Activated CD4-positive, alpha-beta T cell treated with anti-CD3 and anti-CD28 coated beads for 4 hours (primary cell): Measurements from ENCODE around the gene IQSEC1.

Experiments used
- DNase-seq, 2 donors: peaks; one replicate each; pipeline ENCODE4 v3.0.0-alpha.2; 2020

Gene IQSEC1

DNA sequence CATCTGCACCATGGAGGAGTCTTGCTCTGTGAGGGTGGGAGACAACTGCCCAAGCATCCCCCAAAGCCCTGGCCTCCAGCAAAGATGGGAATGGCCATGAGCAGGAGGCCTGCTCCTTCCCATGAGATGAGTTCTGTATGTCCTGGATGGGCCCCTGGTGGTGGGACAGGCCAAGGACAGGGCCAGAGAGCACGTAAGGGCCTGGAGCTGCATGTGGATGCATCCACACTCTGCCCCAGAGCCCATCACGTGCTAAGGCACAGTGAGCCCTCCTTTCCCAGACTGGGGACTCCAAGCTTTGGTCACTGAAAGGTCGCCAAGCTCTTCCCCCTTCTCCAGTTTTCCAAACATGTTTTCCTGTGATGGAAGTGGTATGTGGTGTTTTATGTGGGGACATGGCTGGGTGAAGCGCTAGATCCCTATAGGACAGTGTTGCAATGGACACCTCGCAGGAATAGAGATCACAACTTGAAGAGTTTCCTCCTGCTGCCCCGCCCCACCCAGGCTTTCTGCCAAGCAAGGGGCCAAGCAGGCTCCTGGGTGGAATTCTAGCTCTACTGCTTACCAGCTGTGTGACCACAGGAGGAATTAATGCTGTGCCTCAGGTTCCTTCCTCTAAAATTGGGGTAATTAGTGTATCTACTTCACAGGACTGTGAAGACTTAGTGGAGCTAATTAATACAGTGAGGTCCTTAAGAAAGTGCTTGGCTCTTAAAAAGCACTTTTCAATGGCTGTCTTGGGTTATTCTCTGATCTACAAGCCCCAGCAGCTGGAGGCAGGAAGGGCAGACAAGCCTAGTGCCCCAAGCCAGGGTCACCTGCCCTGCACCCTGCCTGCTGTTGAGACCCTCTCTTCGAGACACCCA lies 125.5 kb downstream of the IQSEC1 start:
- no peak for DNase-seq

DNA sequence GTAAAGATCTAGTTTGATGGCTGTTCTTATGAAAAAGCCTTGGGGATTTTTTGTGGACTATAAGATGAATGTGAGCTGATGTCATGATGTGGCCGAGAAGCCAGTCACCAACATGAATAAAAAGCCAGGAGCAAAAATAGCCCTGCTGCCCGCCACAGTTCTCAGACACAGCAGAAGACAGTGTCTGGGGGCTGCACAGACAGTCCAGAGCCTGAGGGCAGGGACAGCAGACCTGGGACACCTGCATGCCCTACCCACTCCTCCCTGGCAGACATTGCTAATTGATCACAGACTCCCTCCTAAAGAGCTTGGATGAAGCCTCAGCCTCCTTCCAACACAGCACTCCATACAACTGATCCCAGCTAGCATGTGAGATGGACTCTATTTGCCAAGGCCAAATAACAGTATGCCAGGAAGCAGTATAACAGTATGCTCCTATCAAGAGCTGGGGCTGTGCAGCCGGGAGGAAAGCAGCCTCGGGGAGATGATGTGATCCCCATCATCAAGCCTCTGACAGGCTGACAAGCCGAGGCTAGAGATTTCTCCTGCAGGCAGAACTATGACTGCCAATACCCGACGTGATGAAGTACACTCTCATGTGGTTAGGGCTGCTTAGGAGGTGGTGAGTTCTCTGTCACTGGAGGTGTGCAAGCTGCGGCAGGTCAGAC lies 126.4 kb downstream of the IQSEC1 start:
- no peak for DNase-seq

DNA sequence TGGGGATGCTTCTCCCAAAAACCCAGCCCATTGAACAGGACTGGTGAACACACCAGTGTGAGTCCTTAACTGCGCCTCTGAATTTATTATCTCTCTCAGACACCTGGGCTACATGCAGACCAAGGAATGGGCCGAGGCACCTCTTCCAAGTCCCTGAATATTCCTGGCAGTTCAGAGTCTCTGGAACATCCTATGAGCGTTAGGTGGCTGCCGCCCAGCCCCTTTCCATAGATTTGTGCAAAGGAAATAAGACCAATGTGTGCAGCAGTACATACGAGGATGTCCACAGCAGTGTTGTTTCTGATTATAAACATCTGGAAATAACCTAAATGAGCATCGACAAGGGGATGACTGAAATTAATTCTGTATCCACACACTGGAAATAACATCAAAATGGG lies 127.0 kb downstream of the IQSEC1 start:
- no peak for DNase-seq

DNA sequence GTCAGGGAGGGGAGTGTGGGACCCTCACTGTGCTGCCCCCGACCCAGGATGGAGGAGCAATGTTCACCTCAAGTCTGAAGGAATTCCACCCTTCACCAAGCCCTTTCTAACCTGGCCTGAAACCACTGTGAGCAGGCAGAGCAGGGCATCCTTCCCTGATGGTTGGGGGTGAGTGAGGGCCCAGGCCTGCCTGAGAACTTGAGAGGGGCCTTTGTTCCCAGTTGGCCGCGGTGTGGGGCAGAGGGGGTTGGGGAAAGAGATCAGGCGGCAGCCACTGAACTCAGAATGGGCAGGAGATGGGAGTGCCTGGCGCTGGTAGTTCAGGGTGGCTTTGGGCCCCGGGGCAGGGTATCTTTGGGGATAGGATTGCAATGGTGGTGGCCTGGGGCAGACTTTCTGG lies 128.4 kb downstream of the IQSEC1 start:
- DNase-seq, result no peak

DNA sequence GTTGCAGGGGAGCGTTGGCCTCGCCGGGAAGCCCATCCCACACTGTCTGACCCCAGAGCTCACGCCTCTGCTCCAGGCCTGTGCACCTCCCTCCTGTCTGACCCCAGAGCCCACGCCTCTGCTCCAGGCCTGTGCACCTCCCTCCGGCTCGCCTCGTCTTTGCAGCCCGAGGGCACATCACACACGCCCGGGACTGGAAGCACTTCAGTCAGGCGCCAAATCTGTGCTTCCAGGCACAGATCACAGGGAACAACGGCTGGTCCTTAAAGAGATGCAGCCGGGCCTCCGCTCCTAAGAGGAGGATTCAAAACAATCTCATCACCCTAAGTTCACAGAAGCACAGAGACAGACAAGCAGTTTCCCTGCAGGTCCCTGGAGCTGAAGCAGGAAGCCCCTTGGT lies 128.8 kb downstream of the IQSEC1 start:
- no peak for DNase-seq

DNA sequence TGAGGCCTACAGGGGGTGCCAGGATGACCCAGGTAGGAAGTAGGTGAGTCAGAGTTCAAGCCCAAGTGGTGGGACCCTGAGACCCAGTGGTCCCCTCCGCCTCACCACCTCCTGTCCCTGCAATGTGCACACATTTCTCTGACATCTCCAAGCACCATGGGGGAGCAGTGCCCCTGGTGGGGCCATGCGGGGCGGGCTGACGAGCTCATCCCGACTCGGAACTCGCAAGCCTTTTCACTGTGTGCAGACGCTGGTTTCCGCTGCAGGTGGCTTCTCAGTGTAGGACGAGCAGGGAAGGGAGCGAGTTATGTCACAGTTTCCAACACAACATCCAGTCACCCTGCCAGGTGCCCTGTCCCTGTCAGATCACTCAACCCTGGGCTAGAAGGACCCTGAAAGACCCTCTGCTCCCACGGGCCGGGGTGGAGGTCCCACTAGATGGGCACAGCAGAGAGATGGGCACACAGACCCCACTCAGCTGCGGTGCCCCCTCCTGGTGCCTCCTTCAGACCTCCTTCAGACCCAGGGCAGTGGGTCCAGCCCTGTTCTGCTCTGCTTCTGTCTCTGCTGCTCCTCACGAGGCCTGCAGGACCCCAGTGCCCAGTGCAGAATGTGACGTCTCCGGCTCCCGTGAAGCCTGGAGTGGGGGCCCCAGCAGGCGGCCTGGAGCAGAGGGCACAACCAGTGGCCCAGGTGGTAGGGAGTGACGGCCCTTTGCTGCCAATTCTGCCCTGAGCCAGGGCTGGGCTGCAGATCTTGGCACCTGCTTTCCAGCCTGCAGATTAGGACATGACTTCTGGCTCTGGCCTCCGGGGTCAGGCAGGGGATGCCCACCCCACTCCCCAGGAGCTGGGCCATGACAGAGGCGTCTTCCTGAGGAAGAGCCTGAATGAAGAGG lies 129.9 kb downstream of the IQSEC1 start:
- no peak for DNase-seq

DNA sequence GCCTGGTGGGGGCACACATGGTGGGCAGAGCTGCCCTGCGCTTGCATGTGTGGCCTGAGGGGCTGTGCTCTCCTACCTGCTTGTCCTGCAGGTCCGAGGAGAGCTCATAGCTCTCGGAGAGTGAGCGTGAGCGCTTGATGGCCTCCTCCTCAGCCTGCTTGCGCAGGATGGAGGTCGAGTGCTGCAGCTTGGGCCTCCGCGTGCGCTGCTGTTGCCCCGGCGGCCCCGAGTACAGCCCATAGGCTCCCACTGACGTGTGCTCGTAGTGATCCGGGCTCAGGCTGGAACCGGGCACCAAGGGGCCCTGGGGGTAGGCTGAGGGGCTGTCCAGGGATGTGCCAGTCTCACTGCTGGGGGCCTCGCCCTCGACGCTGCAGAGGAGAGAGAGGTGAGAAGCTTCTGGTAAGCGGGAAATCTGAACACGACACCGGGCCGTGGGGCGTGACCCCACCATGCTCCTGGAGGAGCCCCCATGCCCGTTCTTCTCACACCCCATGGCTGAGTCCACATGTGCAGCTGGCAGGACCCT lies 131.7 kb downstream of the IQSEC1 start:
- DNase-seq, result no peak

DNA sequence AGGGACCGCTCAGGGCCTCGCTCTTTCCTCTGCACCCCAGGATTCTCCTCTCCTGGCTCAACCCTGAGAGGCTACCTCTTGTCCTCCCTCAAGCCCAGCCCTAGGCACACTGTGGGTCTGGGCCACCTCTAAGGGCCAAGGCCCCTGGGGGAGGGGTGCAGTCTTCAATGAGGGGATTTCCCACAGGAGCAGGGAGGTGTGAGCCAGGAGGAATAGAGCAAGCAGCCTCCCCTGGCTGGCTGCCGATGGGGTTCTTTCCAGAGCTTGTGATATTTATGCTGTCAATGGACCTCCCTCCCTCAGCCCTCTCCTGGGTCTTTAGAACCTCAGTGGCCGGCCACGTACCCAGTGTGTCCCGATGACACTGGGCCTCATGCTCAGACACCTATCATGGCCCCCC lies 132.4 kb downstream of the IQSEC1 start:
- DNase-seq, result no peak

DNA sequence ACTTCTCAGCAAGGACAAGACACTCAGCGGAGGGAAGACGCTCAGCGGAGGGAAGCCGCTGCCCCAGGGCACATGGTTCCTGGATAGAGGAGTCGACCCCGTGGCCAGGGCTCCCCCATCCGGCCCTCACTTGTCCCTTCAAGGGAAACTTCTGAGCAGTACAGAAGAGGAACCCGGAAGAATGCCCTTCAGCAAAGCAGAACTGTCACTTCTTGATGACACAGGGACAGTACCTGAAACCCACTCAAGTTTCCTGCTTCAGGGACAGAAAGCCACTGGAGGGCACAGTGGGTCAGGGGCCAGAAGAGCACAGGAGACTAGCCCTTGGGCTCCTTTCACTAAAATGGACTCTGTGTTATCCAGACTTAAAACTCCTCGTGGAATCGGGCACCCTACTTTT lies 134.1 kb downstream of the IQSEC1 start:
- DNase-seq, result no peak

DNA sequence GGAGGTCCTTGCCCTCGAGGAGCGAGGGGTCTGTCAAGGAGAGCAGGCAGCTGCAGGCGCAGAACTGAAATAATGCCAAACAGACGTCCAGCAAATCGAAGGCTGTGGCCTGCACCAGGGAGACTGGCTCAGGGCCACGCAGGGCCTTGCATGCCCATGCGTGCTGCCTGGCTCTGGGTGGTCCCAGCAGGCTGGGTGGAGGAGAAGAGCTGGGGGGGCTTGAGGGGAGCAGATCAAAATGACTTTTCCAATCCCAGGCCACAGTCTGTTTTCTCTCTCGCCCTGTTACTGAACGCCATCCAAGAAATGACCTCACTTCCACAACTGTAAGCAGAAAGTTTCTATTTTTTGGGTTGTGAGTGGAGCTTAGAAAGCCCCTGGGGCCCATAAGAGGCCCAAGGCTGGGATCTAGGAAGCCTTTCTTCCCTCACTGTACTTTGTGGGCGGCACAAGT lies 134.9 kb downstream of the IQSEC1 start:
- DNase-seq, result no peak

DNA sequence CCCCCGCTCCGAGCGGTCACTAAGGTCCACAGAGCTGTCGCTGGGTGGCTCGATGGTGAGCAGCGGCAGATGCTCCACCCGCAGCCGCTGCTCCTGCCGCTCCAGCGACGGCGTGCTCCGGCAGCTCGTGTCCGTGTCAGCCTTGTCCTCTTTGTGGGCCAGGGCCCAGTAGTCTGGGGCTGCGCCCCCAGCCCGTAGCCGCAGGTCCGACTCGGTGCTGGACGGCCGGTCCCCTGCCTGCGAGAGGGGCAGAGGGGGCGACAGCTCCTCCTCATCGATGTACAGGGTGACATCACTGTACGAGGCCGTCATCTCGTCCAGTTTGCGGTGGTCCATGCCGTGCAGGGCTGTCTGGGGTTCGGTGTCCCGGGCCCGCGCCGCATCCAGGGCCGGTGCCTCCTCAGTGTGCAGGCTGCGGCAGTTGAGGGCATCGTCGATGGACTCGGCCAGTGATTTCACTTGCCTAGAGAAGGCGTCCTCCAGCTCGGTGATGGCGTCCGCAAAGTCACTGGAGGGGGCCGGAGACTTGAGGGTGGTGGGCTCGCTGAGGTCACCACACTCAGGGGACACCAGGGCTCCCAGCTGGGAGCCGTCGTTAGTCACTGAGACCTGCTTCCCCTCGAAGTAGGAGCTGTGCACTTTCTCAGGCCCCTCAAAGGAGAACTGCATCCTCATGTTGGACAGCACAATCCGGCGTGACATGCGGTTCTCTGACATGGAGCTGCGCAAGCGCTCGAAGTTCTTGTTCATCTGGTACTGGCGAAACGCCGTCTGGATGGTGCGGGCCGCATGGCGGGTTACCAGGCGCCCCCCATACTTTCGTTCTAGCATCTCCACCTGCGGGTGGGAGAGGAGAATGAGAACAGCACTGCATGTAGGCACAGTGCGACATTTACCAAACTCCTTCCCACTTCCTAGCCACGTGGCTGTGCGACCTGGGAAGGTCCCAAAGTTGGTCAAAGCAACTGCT lies 137.1 kb downstream of the IQSEC1 start:
- DNase-seq, result no peak

DNA sequence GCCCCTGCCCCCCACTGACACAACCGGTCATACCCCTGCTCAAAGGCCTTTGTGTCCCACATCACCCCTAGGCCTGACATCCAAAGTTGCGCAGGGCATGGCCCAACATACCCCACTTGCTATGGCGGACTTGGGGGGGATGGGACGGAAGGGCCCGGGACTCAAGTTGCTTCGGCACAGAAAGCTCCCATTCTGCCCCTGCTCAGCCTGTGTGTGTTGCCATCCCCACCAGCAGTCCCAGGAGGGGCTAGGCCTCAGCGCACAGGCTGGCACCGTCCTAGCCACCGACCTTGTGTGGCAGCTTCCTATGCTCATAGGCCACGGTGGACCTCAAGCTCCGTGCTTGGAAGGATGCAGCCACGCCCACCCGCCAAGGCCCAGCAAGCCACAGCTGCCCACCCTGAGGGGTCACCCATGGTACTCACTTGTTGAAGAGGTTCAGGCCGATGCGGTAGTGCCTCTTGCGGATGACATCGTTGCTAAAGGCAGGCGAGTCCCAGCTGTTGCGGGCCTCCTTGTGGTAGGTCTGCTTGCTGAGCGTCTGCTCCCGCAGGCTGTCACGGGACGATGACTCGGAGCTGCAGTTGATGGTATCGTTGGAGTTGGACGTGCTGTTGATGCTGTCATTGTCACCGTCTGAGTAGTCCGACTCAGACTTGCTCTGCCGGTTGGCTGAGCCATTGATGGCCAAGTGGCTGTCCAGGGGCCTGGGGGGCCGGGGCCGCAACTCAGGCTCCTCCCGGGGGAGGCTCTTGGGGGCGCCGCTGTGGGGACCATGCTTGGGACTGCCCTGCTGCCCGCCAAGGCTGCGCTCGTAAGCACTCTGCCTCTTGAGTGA lies 138.0 kb downstream of the IQSEC1 start:
- no peak for DNase-seq

DNA sequence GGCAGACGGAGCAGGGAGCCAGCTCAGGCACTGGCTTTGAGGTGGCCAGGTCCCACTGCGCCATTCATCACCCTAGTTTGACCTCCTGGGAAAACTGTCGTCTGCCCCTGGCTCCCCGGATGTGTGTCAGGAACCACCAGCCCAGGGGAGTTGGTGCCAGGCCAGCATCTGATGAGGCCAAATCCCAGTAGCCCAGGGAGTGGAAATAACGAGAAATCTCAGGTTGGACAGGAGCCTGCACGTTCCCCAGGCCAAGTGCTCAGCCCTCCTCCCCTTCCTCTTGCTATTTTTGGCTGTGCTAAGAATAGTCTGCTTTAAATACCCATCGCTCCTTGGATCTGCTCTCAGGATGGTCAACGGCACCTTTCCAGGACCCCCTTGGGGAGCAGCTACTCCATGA lies 138.8 kb downstream of the IQSEC1 start:
- DNase-seq, result no peak

DNA sequence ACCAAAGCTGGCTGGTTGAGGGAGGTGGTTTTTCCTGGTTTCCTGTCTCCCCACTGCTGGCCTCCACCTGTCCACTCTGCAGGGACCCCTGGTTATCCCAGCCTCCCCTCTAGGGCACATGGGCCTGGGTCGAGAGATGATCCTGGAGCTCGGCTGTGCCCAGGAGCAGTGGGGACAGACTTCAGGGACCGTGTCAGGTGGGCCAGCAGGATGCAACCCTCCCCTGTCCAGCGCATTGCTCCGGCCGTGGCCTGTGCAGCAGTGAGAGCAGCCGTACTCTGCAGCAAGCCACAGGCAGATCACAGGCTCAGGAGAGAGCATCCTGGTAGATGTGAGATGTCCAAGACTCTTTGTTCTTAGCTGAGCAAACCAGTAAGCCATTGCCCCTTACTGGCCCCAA lies 139.3 kb downstream of the IQSEC1 start:
- DNase-seq, result no peak

DNA sequence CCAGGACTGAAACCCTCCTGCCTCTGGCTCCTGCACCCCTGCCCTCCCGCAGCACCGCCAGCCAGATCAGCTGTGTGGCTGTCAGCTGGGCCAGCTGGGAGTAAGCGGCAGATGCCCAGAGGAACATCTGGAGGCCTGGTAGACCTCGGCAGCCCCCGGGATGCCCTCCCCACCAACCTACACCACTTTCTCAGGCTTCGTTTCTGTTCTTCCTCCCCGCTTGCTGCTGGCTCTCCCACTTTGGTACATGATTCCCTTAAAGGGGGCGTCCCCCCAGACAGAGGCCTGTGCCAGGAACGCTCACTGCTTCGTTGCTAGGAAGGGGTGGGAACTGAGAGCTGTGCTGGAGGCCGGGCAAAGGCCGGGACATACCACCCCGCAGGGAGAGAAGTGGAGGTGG lies 140.5 kb downstream of the IQSEC1 start:
- DNase-seq, result no peak

DNA sequence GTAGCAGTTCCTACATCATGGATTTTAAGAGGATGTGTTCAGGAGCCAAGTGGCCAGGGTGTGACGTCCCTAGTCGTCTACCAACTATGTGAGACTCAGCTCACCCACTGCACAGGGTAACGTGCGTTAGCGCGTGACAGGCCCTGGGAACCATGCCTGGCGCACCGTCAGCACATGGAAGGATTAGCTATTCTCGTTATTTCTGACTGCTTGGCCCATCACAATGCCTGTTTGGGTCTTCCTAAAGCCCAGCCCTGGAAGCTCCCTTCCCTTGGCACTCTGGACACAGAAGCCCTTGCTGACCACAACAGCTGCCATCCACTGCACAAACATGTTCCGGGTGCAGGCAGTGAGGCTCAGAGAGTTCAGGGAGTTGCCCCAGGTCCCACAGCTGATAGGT lies 140.9 kb downstream of the IQSEC1 start:
- DNase-seq, result no peak

DNA sequence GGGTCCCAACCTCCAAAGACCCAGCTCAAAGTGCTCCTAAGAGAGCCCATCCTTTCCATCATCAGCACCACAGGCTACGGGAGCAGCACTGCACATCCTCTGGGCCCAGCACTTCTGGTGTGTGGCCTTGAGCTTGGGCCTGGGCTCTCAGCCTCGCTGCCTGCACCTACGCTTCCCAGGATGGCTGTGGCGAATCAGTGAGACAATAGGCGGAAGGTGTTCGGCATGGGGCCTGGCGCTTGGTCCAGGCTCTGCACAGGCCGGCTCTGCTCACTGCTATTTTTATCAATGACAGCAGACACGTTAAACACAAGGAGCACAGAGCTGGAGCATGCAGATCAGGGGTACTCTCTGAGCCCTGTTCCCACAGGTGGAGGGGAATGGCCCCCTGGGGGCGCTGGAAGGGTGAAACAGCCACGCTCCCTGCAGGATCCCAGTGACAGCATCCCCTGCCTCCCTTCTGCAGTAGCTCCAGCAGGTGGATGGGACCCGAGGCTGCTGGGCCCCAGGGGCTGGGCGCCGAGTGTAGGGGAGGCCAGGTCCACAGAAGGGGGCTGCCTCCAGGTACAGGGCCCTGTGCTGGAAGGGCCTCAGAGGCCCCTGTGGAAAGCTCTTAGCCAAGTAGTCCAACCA lies 141.8 kb downstream of the IQSEC1 start:
- no peak for DNase-seq

DNA sequence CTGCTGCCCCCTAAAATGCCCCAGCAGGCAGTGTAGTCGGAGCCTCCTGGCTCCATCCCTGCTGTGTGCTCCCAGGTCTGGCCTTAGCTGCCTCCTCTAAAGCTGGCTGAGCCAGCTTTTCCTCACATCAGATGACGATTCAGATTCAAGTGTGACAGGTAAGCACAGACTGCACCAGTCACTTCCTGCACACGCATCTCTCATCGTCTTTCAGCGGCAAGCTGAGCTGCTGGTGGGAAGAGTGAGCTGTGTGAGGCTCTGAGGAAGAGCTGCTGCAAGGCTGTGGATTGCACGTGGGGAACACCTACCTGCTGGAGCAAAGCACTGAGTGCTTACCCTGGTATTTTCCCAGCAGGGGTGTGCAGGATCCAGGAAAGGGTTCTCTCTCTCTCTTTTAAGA lies 143.4 kb downstream of the IQSEC1 start:
- no peak for DNase-seq

DNA sequence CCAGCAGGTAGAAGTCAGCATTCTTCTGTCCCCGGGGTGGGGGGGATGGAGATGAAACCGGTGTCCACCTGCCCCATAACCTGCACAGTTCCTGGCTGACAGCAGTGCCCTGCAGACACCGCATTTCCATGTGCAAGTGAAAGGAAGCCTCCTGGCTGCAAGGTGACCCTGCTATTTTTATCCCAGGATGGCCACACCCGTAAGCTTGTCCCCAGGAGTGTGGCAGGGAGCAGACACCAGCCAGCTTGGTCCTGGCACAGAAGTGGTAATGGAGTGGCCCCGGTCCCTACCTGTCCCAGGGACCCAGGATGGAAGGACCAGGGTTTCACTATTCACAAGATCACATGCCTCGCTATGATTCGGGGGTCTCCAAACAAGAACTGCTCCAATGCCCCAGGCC lies 146.6 kb downstream of the IQSEC1 start:
- DNase-seq, result no peak

DNA sequence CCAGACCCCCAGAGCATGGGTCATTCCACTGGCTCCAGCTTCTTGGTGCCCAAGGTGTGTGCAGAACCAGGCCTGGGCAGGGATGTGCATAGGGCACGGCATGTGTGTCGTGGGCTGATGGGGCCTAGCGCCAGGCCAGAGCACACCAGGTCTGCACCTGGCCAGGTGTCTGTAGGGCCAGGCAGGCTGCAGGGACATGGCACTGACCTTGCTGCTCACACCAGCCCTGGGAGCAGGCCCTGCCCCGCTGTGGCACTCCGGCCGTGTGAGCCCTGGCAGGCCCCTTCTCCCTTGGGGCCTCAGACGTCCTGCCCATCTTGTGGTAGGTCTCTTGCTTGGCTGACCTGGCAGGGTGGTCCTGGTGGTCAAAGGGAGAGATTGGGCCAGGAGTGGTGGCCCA lies 147.6 kb downstream of the IQSEC1 start:
- DNase-seq, result no peak

DNA sequence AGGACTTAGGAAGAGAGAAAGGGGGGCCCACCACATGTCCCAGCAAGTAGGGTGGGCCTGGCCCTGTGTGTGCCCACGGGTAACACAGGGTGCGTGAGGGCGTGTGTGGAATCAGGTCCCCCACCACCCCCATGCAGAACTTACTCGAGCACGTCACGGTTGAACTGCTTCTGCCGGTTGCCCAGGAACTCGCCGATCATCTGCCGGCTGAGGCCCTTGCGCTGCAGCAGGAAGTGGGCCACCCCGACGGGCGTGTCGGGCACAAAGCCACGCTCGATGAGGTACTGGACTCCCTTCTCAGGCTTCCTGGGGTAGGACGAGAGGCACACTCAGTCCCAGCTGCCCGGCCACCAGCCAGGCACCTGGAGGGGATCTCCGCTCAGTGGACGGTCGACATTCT lies 148.8 kb downstream of the IQSEC1 start:
- no peak for DNase-seq
